ENCODE measurements around the gene ATP6AP1.
"Not testable (repeated sequence)": the region's sequence is repeated elsewhere in the genome, so short reads cannot be mapped to it uniquely, and the experiment has no call there.

GRCh38 chrX:154388649-154389048, 39.8 kb upstream of the ATP6AP1 start:
- not testable (repeated sequence) for TF ChIP-seq POLR2A (IDR thresholded peaks at IDR 0.05); POLR2AphosphoS5 (IDR thresholded peaks at IDR 0.05; ENCODE audit: insufficient read depth in 1 of 2, low read depth in 1 of 2)
- TF ChIP-seq, protein P1, sequence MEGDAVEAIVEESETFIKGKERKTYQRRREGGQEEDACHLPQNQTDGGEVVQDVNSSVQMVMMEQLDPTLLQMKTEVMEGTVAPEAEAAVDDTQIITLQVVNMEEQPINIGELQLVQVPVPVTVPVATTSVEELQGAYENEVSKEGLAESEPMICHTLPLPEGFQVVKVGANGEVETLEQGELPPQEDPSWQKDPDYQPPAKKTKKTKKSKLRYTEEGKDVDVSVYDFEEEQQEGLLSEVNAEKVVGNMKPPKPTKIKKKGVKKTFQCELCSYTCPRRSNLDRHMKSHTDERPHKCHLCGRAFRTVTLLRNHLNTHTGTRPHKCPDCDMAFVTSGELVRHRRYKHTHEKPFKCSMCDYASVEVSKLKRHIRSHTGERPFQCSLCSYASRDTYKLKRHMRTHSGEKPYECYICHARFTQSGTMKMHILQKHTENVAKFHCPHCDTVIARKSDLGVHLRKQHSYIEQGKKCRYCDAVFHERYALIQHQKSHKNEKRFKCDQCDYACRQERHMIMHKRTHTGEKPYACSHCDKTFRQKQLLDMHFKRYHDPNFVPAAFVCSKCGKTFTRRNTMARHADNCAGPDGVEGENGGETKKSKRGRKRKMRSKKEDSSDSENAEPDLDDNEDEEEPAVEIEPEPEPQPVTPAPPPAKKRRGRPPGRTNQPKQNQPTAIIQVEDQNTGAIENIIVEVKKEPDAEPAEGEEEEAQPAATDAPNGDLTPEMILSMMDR (IDR thresholded peaks at IDR 0.05) = not testable (repeated sequence)
